ENCODE data around the gene POLD2.

DNA sequence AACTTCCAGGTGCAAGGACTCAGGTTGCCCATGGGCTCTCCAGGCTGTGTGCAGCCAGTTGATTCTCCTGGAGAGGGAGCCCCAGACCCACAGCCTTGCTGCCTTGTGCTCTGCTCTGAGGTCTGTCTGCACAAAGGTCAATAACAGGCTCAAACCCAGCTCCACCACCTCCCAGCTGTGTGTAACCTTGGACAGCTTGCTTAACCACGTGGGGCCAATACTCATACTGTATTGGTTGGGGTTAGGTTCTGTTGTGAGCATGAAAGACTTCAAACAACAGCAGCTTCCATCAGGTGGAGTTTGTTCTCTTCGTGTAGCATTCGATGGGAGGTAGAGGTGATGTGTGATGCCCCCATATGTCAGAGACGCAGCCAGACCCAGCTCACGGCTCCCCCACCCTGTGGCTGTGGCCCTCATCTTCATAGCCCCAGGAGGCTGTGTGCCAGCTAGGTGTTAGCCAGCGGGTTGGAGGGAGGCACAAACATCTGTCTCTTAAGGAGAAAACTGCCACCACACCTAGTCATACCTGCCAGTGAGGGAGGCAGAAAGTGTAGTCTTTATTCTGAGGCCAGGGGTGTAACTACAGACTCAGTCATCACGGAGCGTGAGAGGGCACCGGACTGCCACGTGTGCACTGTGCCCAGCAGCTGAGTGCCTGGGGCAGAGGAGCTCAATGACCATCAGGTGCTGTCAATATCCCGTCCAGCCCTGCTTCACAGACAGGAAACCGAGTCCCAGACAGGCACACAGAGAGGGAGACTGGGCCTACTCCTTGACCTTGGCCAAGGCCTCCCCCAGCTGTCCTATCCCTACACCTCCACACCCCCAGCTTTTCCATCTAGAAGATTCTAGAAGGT lies 8.1 kb upstream of the POLD2 start:
- TF ChIP-seq TAF1 (IDR thresholded peaks at IDR 0.05; ENCODE audit: borderline replicate concordance, insufficient read depth, low read length) (no peak), REST (IDR thresholded peaks at IDR 0.05; ENCODE audit: insufficient read depth in 1 of 2, low read depth in 2 of 2, low read length in 2 of 2) (no peak), POLR2AphosphoS5 (IDR thresholded peaks at IDR 0.05; ENCODE audit: low read depth, low read length) (no peak), FOXP2 (optimal IDR thresholded peaks at IDR 0.05; ENCODE audit: borderline replicate concordance, extremely low read depth, extremely low read length, insufficient read depth) (no peak)
